MM.1S (cell line): Measurements from ENCODE around the gene GPR62.

ENCODE experiments used
- CTCF ChIP-seq: fragments of 300-600 bp; sonication (generic); IDR thresholded peaks from 2 replicates; pipeline ENCODE4 v1.5.1; 2016; ENCODE audit warnings: antibody characterized with exemption, low read length, mixed read lengths
- EZH2 ChIP-seq: fragments of 300-600 bp; sonication (generic); optimal IDR thresholded peaks from 2 replicates; pipeline ENCODE3; 2017; ENCODE audit warnings: low read depth, mild to moderate bottlenecking, antibody characterized with exemption, low read length, mixed read lengths
- EZH2phosphoT487 ChIP-seq: fragments of 300-600 bp; sonication (generic); IDR thresholded peaks from 2 replicates; pipeline ENCODE4 v1.6.1; 2018; ENCODE audit warnings: antibody characterized with exemption, low read length

- TF ChIP-seq CTCF (no peak), EZH2 (no peak), EZH2phosphoT487 (no peak)
These were observed 13.8 kb upstream of the GPR62 start for GRCh38 chr3:51941463-51941797.
